MCF 10A (cell line): ENCODE measurements around the gene MMP19. TPM values are rescaled to one million over a fixed set of nuclear protein-coding genes. Genes with fewer than 3 reads are reported as not detected.

Experiments used
- BruUV-seq: library from RNA; stranded (reverse); fragments of 400-500 nt; replicated peaks from 2 replicates; lab custom pipeline; 2021; lab: Mats Ljungman, UMichigan
- CTCF ChIA-PET: fragments of 300-600 bp; sonication (Branson Sonifier 250); formaldehyde crosslinking; extraction: SDS; loops from one replicate; lab custom pipeline; 2021; ENCODE audit warnings: antibody characterized with exemption, inconsistent platforms; lab: Yijun Ruan, JAX
- POLR2A ChIA-PET: fragments of 300-600, 350-650 bp; sonication (Branson Sonifier 250); formaldehyde crosslinking; extraction: SDS; loops from one replicate; lab custom pipeline; 2020; ENCODE audit warnings: antibody characterized with exemption, inconsistent platforms; lab: Yijun Ruan, JAX
- DNase-seq: peaks from one replicate; pipeline ENCODE4 v3.0.0-alpha.2; 2018; ENCODE audit not compliant: unreplicated experiment
- H3K27ac Mint-ChIP-seq: one replicate; pipeline ENCODE4 v1.8.0; 2022; ENCODE audit warnings: mild to moderate bottlenecking, low read depth, mixed read lengths; ENCODE audit not compliant: unreplicated experiment
- H3K27me3 Mint-ChIP-seq: one replicate; pipeline ENCODE4 v1.8.0; 2022; ENCODE audit warnings: mixed read lengths; ENCODE audit not compliant: insufficient read depth, unreplicated experiment
- H3K36me3 Mint-ChIP-seq: one replicate; pipeline ENCODE4 v1.8.0; 2022; ENCODE audit warnings: mild to moderate bottlenecking, moderate library complexity, mixed read lengths; ENCODE audit not compliant: insufficient read depth, unreplicated experiment
- H3K4me1 Mint-ChIP-seq: one replicate; pipeline ENCODE4 v1.8.0; 2022; ENCODE audit warnings: mixed read lengths; ENCODE audit not compliant: insufficient read depth, unreplicated experiment
- H3K4me3 Mint-ChIP-seq: one replicate; pipeline ENCODE4 v1.8.0; 2022; ENCODE audit warnings: mild to moderate bottlenecking, moderate library complexity, mixed read lengths; ENCODE audit not compliant: unreplicated experiment
- H3K9me3 Mint-ChIP-seq: one replicate; pipeline ENCODE4 v1.8.0; 2022; ENCODE audit warnings: mixed read lengths; ENCODE audit not compliant: unreplicated experiment
- CTCF ChIP-seq: fragments of 200-600 bp; IDR thresholded peaks from one replicate; pipeline ENCODE4 v1.8.0; 2022; ENCODE audit warnings: antibody characterized with exemption, mild to moderate bottlenecking; ENCODE audit not compliant: unreplicated experiment
- intact Hi-C: fragments of 100-400 bp; cut with micrococcal nuclease; formaldehyde crosslinking; loops from 2 replicates; pipeline ENCODE4 v1.14.1; 2022
- total RNA-seq: library from RNA; stranded (reverse); gene quantifications from 2 replicates; pipeline ENCODE4 v1.2.3, GENCODE V29; 2022

Gene MMP19
- total RNA-seq, 1 experiment from 2014 or later, result 3.7 TPM

- Mint-ChIP-seq H3K9me3 (no peaks in the 10 kb centered on the region), H3K27me3 (no peaks in the 10 kb centered on the region), H3K27ac (no peak overlapping the region), H3K4me3 (no peak overlapping the region), H3K4me1 (peaks cover 23% of the 10 kb centered on the region), H3K36me3 (no peaks in the 10 kb centered on the region)
- TF ChIP-seq CTCF, result no peak
- intact Hi-C loops, result no loop called here
- BruUV-seq, result no TSS peak
- ChIA-PET CTCF (interaction anchor here (0.8 to 1.2 kb wide), 2 partner anchors 83 to 137 kb away, joined by 4 to 6 read pairs; no protein-coding TSS in a partner anchor), POLR2A (interaction anchor here (1.0 to 2.4 kb wide), 2 partner anchors 14 to 26 kb away, joined by 5 to 10 read pairs; partner anchors contain the start of genes DNAJC14, ORMDL2 and SARNP)
- no peak for DNase-seq
These were observed 695 bp upstream of the MMP19 start for GRCh38 chr12:55843431-55843830.

- ChIA-PET POLR2A (interaction anchor here (0.6 to 2.1 kb wide), 4 partner anchors 9 to 1586 kb away, joined by 3 to 9 read pairs (median 4); partner anchors contain the start of gene DNAJC14), CTCF (interaction anchor here (0.7 kb wide), 1 partner anchor 90 kb away, joined by 3 read pairs; the partner anchor contains the start of gene DGKA)
- H3K9me3 Mint-ChIP-seq, result no peaks in the 10 kb centered on the region
- no peak for DNase-seq
- H3K4me3 Mint-ChIP-seq, result no peak overlapping the region
- H3K27me3 Mint-ChIP-seq, result no peaks in the 10 kb centered on the region
- H3K4me1 Mint-ChIP-seq, result peaks cover 17% of the 10 kb centered on the region
- no peak for TF ChIP-seq CTCF
- no TSS peak for BruUV-seq
- H3K36me3 Mint-ChIP-seq, result no peaks in the 10 kb centered on the region
- no peak overlapping the region for H3K27ac Mint-ChIP-seq
- intact Hi-C loops, result no loop called here
These were observed 2.0 kb downstream of the MMP19 start for GRCh38 chr12:55840581-55841351.

- no peak for DNase-seq
- no peak for TF ChIP-seq CTCF
- H3K4me3 Mint-ChIP-seq, result no peak overlapping the region
- H3K27ac Mint-ChIP-seq, result no peak overlapping the region
- ChIA-PET POLR2A (interaction anchor here (1.3 to 1.5 kb wide), 2 partner anchors 10 to 23 kb away, joined by 5 to 6 read pairs; partner anchors contain the start of gene DNAJC14), CTCF (interaction anchor here (0.7 kb wide), 2 partner anchors 100 to 456 kb away, joined by 3 read pairs; no protein-coding TSS in a partner anchor)
- no peaks in the 10 kb centered on the region for H3K27me3 Mint-ChIP-seq
- BruUV-seq, result no TSS peak
- no peaks in the 10 kb centered on the region for H3K9me3 Mint-ChIP-seq
- intact Hi-C loops, result no loop called here
- no peaks in the 10 kb centered on the region for H3K36me3 Mint-ChIP-seq
- peaks cover 17% of the 10 kb centered on the region for H3K4me1 Mint-ChIP-seq
These were observed 3.2 kb downstream of the MMP19 start for GRCh38 chr12:55839345-55840140.
